ENCODE results near the gene MPDZ.

The MPDZ gene

DNA sequence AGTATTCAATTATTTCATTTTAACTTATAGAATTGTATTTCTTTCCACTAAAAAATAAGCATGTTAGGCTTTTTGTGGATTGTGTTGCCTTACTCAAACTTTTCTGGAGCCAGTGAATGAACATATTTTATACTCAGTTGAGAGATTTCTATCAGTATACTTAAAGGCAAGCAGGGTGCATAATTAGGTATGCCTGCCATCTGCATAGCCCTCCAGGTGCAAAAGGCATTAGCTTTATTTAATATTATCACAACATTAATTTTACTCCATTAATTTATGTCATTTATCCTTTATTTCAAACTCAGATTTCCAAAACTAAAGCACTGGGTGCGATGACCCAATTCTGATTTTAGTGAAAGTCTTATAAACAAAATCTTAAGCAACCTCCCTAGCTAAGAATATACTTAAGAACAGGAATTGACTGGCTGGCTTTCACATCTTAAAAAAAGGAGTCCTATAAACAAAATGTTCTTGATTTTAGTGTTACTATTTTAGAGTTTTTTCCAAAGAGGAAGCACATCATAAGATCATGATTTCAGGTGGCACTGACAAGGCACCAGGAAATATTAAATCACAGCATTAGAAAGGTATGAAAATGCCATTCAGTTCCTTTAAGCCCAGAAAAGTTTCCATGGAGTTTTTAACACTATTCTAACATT, 178.4 kb downstream of the MPDZ start:
- Histone ChIP-seq H3K27ac (ENCODE audit: low read depth, low read length) (no peak overlapping the region), H3K9ac (ENCODE audit: low read depth in 1 of 2, low read length in 2 of 2) (no peak overlapping the region), H3K36me3 (ENCODE audit: control insufficient read depth in 1 of 2, insufficient read depth in 2 of 2, low read length in 2 of 2) (no peaks in the 10 kb centered on the region), H3K4me1 (ENCODE audit: control insufficient read depth in 1 of 2, insufficient read depth in 2 of 2, low read length in 2 of 2) (no peaks in the 10 kb centered on the region), H3K4me3 (ENCODE audit: low read depth in 1 of 2, low read length in 2 of 2) (no peak overlapping the region), H3K9me3 (ENCODE audit: control insufficient read depth in 1 of 2, low read length in 2 of 2) (no peaks in the 10 kb centered on the region), H3K27me3 (ENCODE audit: control insufficient read depth in 1 of 2, insufficient read depth in 2 of 2, low read length in 2 of 2) (no peaks in the 10 kb centered on the region)

- no peaks in the 10 kb centered on the region for H3K36me3 ChIP-seq (ENCODE audit: control insufficient read depth in 1 of 2, insufficient read depth in 2 of 2, low read length in 2 of 2)
- H3K27me3 ChIP-seq (ENCODE audit: control insufficient read depth in 1 of 2, insufficient read depth in 2 of 2, low read length in 2 of 2): no peaks in the 10 kb centered on the region
- H3K9me3 ChIP-seq (ENCODE audit: control insufficient read depth in 1 of 2, low read length in 2 of 2): no peaks in the 10 kb centered on the region
- H3K4me3 ChIP-seq (ENCODE audit: low read depth in 1 of 2, low read length in 2 of 2): no peak overlapping the region
- H3K9ac ChIP-seq (ENCODE audit: low read depth in 1 of 2, low read length in 2 of 2): no peak overlapping the region
- H3K27ac ChIP-seq (ENCODE audit: low read depth, low read length): no peak overlapping the region
- no peaks in the 10 kb centered on the region for H3K4me1 ChIP-seq (ENCODE audit: control insufficient read depth in 1 of 2, insufficient read depth in 2 of 2, low read length in 2 of 2)
Observed at GRCh38 chr9:13095056-13095455, 184.4 kb downstream of the MPDZ start.

DNA sequence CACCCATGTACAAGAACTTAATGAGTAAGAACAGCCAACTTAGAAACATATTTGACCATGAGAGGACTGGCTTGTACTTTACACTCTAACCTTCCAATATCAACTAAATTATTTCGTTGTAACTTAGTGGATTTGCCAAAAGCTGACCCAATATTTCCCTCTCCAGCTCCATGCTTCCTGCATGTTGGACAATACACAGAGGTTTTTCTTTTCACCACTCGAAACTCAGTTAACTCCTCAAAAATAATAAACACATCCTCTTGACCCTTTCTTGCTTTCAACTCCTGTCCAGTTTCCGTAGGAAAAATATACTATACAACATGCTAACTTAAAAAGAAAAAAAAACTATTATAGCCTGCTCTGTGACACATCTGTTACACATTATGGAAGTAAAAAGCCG, 188.9 kb downstream of the MPDZ start:
- H3K27ac ChIP-seq (ENCODE audit: low read depth, low read length): no peak overlapping the region
- H3K4me3 ChIP-seq (ENCODE audit: low read depth in 1 of 2, low read length in 2 of 2): no peak overlapping the region
- no peaks in the 10 kb centered on the region for H3K4me1 ChIP-seq (ENCODE audit: control insufficient read depth in 1 of 2, insufficient read depth in 2 of 2, low read length in 2 of 2)
- H3K9me3 ChIP-seq (ENCODE audit: control insufficient read depth in 1 of 2, low read length in 2 of 2): no peaks in the 10 kb centered on the region
- no peaks in the 10 kb centered on the region for H3K36me3 ChIP-seq (ENCODE audit: control insufficient read depth in 1 of 2, insufficient read depth in 2 of 2, low read length in 2 of 2)
- H3K27me3 ChIP-seq (ENCODE audit: control insufficient read depth in 1 of 2, insufficient read depth in 2 of 2, low read length in 2 of 2): no peaks in the 10 kb centered on the region
- H3K9ac ChIP-seq (ENCODE audit: low read depth in 1 of 2, low read length in 2 of 2): no peak overlapping the region

- no peaks in the 10 kb centered on the region for H3K36me3 ChIP-seq (ENCODE audit: control insufficient read depth in 1 of 2, insufficient read depth in 2 of 2, low read length in 2 of 2)
- no peaks in the 10 kb centered on the region for H3K27me3 ChIP-seq (ENCODE audit: control insufficient read depth in 1 of 2, insufficient read depth in 2 of 2, low read length in 2 of 2)
- no peak overlapping the region for H3K9ac ChIP-seq (ENCODE audit: low read depth in 1 of 2, low read length in 2 of 2)
- no peak overlapping the region for H3K4me3 ChIP-seq (ENCODE audit: low read depth in 1 of 2, low read length in 2 of 2)
- no peaks in the 10 kb centered on the region for H3K9me3 ChIP-seq (ENCODE audit: control insufficient read depth in 1 of 2, low read length in 2 of 2)
- H3K4me1 ChIP-seq (ENCODE audit: control insufficient read depth in 1 of 2, insufficient read depth in 2 of 2, low read length in 2 of 2): no peaks in the 10 kb centered on the region
- no peak overlapping the region for H3K27ac ChIP-seq (ENCODE audit: low read depth, low read length)
Observed at GRCh38 chr9:13089666-13090065, 189.8 kb downstream of the MPDZ start.

- Histone ChIP-seq H3K4me3 (ENCODE audit: low read depth in 1 of 2, low read length in 2 of 2) (no peak overlapping the region), H3K36me3 (ENCODE audit: control insufficient read depth in 1 of 2, insufficient read depth in 2 of 2, low read length in 2 of 2) (no peaks in the 10 kb centered on the region), H3K27ac (ENCODE audit: low read depth, low read length) (no peak overlapping the region), H3K4me1 (ENCODE audit: control insufficient read depth in 1 of 2, insufficient read depth in 2 of 2, low read length in 2 of 2) (no peaks in the 10 kb centered on the region), H3K9me3 (ENCODE audit: control insufficient read depth in 1 of 2, low read length in 2 of 2) (no peaks in the 10 kb centered on the region), H3K27me3 (ENCODE audit: control insufficient read depth in 1 of 2, insufficient read depth in 2 of 2, low read length in 2 of 2) (no peaks in the 10 kb centered on the region), H3K9ac (ENCODE audit: low read depth in 1 of 2, low read length in 2 of 2) (no peak overlapping the region)
Observed at GRCh38 chr9:13088720-13089427, 190.6 kb downstream of the MPDZ start.

DNA sequence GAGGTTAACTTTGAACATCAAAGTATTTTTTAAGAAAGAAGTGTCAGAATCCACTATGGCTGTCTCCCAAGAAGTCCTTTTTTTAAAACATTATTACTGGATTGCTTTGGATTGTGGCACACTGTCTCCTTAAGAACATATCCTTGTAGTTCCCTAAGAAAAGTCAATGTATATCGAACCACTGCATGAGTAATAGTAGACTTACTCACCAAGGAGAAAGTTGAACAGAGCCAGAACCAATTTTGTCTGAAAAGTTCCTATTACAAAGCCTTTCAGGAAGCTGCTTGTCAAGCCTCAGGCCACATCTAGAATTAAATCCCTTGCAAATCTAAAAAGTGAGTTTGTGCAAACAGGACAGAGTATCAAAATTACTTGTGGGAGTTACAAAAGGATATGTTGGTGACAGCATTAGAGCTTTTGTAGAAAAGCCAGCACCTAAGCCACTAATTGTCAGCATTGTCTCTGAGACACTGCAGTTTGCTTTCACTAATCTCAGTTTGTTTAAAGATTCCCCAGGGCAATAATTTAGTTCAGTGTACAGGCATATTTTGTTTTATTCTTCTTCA, 195.4 kb downstream of the MPDZ start:
- H3K27ac ChIP-seq (ENCODE audit: low read depth, low read length): no peak overlapping the region
- H3K9me3 ChIP-seq (ENCODE audit: control insufficient read depth in 1 of 2, low read length in 2 of 2): no peaks in the 10 kb centered on the region

DNA sequence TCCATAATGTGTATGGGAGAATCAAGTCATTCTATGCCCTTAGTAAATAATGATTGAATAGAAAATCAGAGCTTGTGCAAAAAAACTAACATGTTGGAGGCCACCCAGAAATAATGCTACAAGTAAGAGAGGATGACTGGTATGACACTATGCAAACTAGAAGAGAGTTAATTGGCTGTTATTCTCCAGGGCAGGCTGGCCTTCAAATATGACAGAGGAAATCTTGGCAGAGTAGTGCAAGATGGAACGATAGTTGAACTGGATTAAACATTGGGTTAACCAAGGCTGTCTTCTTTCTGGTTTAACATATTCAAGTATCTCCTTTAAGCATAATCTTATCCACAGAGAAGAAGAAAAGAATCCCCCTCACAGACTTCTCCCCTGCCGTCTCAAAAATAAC, 196.1 kb downstream of the MPDZ start:
- no peaks in the 10 kb centered on the region for H3K36me3 ChIP-seq (ENCODE audit: control insufficient read depth in 1 of 2, insufficient read depth in 2 of 2, low read length in 2 of 2)
- H3K27me3 ChIP-seq (ENCODE audit: control insufficient read depth in 1 of 2, insufficient read depth in 2 of 2, low read length in 2 of 2): no peaks in the 10 kb centered on the region
- H3K9ac ChIP-seq (ENCODE audit: low read depth in 1 of 2, low read length in 2 of 2): no peak overlapping the region
- no peak overlapping the region for H3K27ac ChIP-seq (ENCODE audit: low read depth, low read length)
- H3K4me1 ChIP-seq (ENCODE audit: control insufficient read depth in 1 of 2, insufficient read depth in 2 of 2, low read length in 2 of 2): no peaks in the 10 kb centered on the region
- H3K4me3 ChIP-seq (ENCODE audit: low read depth in 1 of 2, low read length in 2 of 2): no peak overlapping the region
- H3K9me3 ChIP-seq (ENCODE audit: control insufficient read depth in 1 of 2, low read length in 2 of 2): no peaks in the 10 kb centered on the region

More for the DNA sequence above, 195.4 kb downstream of the MPDZ start:
- H3K27me3 ChIP-seq (ENCODE audit: control insufficient read depth in 1 of 2, insufficient read depth in 2 of 2, low read length in 2 of 2): no peaks in the 10 kb centered on the region
- no peak overlapping the region for H3K9ac ChIP-seq (ENCODE audit: low read depth in 1 of 2, low read length in 2 of 2)
- no peaks in the 10 kb centered on the region for H3K36me3 ChIP-seq (ENCODE audit: control insufficient read depth in 1 of 2, insufficient read depth in 2 of 2, low read length in 2 of 2)
- H3K4me3 ChIP-seq (ENCODE audit: low read depth in 1 of 2, low read length in 2 of 2): no peak overlapping the region
- no peaks in the 10 kb centered on the region for H3K4me1 ChIP-seq (ENCODE audit: control insufficient read depth in 1 of 2, insufficient read depth in 2 of 2, low read length in 2 of 2)

GRCh38 chr9:13082796-13083195, 196.7 kb downstream of the MPDZ start:
- Histone ChIP-seq H3K27ac (ENCODE audit: low read depth, low read length) (no peak overlapping the region), H3K36me3 (ENCODE audit: control insufficient read depth in 1 of 2, insufficient read depth in 2 of 2, low read length in 2 of 2) (no peaks in the 10 kb centered on the region), H3K9me3 (ENCODE audit: control insufficient read depth in 1 of 2, low read length in 2 of 2) (no peaks in the 10 kb centered on the region), H3K27me3 (ENCODE audit: control insufficient read depth in 1 of 2, insufficient read depth in 2 of 2, low read length in 2 of 2) (no peaks in the 10 kb centered on the region), H3K4me3 (ENCODE audit: low read depth in 1 of 2, low read length in 2 of 2) (no peak overlapping the region), H3K9ac (ENCODE audit: low read depth in 1 of 2, low read length in 2 of 2) (no peak overlapping the region), H3K4me1 (ENCODE audit: control insufficient read depth in 1 of 2, insufficient read depth in 2 of 2, low read length in 2 of 2) (no peaks in the 10 kb centered on the region)

- Histone ChIP-seq H3K36me3 (ENCODE audit: control insufficient read depth in 1 of 2, insufficient read depth in 2 of 2, low read length in 2 of 2) (no peaks in the 10 kb centered on the region), H3K9ac (ENCODE audit: low read depth in 1 of 2, low read length in 2 of 2) (no peak overlapping the region), H3K9me3 (ENCODE audit: control insufficient read depth in 1 of 2, low read length in 2 of 2) (no peaks in the 10 kb centered on the region), H3K27ac (ENCODE audit: low read depth, low read length) (no peak overlapping the region), H3K4me1 (ENCODE audit: control insufficient read depth in 1 of 2, insufficient read depth in 2 of 2, low read length in 2 of 2) (no peaks in the 10 kb centered on the region), H3K4me3 (ENCODE audit: low read depth in 1 of 2, low read length in 2 of 2) (no peak overlapping the region), H3K27me3 (ENCODE audit: control insufficient read depth in 1 of 2, insufficient read depth in 2 of 2, low read length in 2 of 2) (no peaks in the 10 kb centered on the region)
Observed at GRCh38 chr9:13078164-13078563, 201.3 kb downstream of the MPDZ start.

GRCh38 chr9:13076616-13077015, 202.9 kb downstream of the MPDZ start:
- no peaks in the 10 kb centered on the region for H3K36me3 ChIP-seq (ENCODE audit: control insufficient read depth in 1 of 2, insufficient read depth in 2 of 2, low read length in 2 of 2)
- no peak overlapping the region for H3K4me3 ChIP-seq (ENCODE audit: low read depth in 1 of 2, low read length in 2 of 2)
- no peak overlapping the region for H3K9ac ChIP-seq (ENCODE audit: low read depth in 1 of 2, low read length in 2 of 2)
- H3K4me1 ChIP-seq (ENCODE audit: control insufficient read depth in 1 of 2, insufficient read depth in 2 of 2, low read length in 2 of 2): no peaks in the 10 kb centered on the region
- H3K27me3 ChIP-seq (ENCODE audit: control insufficient read depth in 1 of 2, insufficient read depth in 2 of 2, low read length in 2 of 2): no peaks in the 10 kb centered on the region
- no peaks in the 10 kb centered on the region for H3K9me3 ChIP-seq (ENCODE audit: control insufficient read depth in 1 of 2, low read length in 2 of 2)
- H3K27ac ChIP-seq (ENCODE audit: low read depth, low read length): no peak overlapping the region
